GM19395 (cell line): ENCODE measurements around the gene PDC.

Experiments used
- ATAC-seq: cut with Tn5 transposase; IDR thresholded peaks from one replicate; pipeline ENCODE4 v1.9.1; 2021; ENCODE audit warnings: mild to moderate bottlenecking, moderate library complexity; ENCODE audit not compliant: unreplicated experiment

PDC gene

DNA sequence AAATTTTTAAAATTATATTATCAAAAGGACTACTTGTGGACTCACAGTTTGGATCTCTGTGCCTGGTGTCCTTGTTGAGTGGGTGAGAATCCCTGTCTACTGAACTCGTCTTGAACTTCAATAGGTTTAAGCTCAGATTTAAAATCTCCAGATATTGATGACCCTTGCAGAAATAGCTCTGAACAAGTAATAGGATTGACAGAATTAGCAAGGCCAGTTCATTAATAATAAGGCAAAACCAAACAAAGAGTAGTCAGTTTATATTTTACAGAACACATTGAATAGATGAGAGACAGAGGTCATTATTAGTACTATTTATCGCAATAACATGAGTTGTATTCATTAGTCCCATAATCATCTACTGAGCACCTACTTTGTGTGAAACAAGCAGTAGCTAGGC lies at the start of gene PDC:
TSS of gene PDC (minus strand) at position 101 of the 400 bp plus-strand sequence. CDS start 11,655 bp downstream, outside the sequence.
- no peak for ATAC-seq

DNA sequence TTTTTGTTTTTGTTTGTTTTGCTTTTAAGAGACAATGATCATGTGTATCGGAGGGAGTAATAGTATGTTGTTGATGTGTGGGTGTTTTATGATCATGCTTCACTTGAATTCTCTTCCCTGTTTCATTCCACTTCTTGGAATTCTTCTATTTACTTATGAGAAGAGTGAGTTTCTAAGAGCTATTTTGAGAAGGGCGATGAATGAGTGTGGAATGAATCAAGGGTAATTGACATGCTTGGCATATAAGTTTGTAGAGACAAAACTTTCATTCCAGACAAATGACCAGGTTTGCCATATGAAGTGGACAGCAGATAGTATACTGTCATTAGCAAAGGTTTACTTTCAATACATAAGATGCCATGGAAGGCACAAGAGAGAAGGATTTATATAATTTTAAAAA lies 42.3 kb upstream of the PDC start:
- ATAC-seq = no peak

DNA sequence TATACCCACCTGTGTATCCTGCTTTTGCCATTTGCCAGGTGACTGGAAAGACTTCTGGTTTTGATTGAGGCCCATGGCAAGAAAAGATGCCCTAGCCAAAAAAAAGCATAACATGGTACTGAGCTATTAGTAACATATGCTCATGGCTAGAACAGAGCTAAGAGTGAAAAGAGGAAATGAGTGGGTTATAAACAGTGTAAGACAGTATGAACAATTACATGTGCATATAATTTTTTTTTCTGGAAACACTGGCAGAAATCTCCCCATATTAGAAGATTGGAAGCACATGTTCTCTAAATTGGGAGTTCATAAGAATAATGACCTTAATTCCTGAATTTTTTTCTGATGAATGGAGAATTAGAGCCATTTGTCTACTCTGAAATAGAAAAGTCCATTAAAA lies 41.2 kb upstream of the PDC start:
- ATAC-seq = no peak

DNA sequence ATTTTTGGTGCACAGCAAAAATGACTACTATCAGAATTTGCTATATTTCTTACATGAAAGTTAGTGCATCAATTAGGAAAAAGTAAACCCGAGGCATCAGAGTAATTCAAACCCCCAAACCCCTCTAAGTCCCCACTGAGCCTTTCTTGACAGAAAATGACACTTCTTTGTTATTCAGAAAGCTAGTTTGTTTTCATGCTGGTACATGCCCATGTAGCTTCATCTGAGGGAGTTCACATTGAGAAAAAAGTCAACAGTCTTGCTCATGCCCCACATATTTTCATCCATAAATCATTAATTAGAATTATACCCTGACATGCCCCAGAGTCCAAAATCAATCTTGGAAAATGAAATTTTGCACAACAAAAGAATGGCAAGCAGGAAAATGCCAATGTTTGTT lies 39.9 kb upstream of the PDC start:
- no peak for ATAC-seq

DNA sequence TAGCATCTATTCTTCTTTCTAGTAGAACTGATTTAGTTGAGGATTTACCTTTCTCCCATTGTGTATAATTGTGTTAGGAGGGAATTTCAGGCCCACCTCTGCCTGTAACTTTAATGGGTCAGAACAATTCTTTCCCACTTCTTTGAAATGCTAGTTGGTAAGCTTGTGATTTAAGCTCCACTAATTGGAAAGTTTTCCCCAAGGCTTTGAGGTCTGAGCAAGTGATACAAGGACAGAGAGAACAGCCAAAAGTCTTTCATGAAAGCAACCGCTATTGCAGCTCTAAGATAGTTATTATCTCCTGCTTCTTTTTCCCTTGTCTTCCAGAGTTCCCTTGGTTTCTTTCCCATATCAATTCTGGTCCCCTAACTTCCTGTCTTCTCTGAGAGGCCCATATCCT lies 38.7 kb upstream of the PDC start:
- no peak for ATAC-seq

DNA sequence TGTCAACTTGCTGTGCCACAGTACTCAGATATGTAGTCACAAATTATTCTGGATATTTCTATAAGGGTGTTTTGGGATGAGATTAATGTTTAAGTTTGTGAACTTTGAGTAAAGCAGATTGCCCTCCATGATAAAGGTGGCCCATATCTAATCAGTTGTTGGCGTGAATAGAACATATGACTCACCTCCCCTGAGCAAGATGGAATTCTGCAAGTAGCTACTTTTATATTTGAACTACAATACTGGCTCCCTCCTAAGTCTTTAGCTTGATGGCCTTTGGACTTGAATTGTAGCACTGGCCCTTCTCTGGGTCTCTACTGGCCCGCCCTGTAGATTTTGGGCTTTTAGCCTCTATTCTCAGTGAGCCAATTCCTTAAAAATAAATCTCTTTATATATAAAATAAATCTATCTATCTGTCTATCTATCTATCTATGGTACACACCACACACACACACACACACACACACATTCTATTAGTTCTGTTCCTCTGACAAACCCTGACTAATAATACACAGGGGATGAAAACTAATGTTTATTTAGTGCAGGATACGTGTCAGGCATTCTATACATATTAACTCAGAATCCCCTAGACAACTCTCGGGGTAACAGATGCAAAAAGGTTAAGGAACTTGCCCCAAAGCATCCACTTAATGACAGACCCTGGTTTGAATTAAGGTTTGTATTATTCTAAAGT lies 37.9 kb upstream of the PDC start:
- ATAC-seq = no peak

DNA sequence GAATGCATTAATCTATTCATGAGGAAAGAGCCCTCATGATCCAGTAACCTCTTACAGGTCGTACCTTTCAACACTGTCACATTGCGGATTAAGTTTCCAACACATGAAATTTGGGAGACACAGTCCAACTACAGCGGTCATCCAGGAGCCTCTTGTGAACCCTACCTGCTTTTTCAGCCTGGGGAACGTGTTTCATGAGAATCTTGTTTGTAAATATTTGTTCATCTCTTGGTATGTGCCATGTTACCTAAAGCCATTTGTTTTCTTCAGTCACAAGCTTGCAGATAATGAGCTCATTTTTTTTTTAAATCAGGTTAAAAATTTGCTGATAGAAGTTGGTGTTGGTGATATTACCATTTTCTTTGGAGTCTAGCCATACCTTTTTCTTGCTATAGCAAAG lies 37.2 kb upstream of the PDC start:
- ATAC-seq = no peak

DNA sequence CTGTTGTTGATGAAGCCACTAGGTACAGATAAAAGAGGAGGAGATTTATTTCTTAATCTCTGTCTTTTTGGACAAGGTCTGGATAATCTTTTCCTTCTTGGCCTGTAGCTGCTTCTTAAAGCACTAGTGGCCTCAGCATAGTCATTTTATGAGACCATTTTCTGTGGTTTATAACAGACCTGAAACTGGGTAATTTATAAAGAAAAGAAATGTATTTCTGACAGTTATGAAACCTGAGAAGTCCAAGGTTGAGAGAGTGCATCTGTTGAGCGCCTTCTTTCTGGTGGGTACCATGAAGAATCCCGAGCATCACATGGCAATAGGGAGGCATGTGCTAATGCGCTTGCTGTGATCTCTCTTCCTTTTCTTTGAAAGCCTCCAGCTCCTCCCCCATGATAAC lies 36.7 kb upstream of the PDC start:
- peak; percentile 63 for ATAC-seq

DNA sequence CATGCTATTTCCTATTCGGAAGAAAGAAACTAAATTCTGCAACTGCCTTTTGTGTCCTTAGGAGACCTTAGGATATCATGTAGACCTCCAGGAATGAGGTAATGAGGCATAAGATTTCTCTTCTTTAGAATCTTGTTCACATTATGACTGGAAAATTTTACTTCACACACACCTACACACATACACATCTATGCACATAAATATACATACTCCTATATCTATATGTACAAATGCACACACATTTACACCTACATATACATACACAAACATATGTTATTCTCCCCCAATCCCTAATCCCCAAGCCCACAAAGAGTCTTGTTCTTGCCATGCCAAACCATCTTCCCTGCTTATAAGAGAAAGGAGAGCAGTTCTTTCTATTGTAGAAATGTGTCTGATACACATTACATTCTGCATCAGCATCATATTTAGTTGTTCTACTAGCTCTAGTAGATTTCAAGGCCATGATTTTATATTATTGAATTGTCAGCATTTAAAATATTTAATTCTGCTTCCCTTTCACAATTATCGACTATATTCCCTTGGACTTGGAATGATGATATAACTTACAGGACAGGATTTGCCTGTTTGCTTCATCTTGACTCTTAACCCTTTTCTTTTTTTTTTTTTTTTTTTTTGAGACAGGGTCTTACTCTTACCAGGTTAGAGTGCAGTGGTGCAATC lies 35.4 kb upstream of the PDC start:
- no peak for ATAC-seq

DNA sequence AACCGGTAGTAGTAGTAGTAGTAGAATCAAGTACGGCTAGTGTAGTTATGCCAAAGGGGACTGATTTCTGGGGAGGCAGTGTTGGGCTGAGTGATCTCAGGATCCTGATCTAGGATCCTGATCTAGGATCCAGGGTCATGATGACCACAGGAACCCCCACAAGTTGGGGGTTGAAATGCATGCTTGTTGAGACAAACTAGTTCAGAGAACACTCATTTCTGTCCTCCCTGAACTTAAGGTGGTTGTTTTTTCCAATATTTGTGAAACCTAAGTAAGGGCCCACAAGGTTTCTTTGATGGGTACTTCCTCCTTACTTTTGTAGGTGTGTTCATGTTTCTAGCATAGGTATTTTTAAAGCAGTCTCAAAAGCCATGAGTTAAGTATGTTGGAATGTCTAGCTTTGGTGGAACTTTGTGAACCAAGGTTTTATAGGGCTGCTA lies 33.9 kb upstream of the PDC start:
- peak; percentile 58 for ATAC-seq

DNA sequence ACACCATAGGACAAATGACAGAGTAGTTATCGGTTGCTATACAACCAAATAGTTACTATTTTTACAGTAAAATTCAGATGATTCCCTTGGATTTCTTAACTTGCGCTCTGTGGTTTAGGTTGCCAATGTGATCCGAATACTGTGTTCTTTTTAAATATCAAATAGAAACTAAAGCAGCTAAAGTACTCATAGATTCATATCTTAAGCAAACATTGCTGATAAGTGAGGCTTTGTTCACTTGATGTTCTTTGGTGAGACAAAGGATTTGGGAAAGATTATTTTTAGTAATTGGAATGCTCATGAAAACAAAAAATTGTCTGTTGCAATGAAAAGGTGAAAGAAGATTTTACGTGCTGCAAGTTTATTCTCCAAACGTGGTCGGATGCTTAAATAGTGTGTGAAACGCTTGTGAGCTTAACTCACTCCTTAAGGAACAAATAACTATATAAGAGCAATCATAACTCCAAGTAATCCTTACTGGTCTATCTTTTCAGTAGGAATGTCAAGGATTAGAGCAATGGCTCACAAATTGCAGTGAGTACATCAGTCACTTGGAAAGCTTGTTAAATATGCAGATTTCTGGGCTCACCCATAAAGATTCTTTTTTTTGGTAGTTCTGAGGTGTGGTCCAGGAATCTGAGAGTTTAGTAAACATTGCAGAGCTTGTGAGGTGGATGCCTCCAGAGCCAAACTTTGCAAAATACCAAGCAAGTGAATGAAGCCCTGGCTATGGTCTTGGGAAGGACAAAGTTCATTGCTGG lies 31.8 kb upstream of the PDC start:
- ATAC-seq = no peak

DNA sequence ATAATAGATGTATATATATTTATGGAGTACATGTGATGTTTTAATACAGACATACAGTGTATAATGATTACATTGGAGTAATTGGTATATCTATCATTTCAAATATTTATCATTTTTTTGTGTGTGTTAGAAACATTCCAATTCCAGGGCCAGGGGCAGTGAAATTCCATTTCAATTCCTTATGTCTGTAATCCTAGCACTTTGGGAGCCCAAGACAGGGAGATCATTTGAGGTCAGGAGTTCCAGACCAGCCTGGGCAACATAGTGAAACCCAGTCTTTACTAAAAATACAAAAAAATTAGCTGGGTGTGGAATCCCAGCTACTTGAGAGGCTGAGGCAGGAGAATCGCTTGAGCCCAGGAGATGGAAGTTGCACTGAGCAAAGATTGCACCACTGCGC lies 30.4 kb upstream of the PDC start:
- no peak for ATAC-seq

DNA sequence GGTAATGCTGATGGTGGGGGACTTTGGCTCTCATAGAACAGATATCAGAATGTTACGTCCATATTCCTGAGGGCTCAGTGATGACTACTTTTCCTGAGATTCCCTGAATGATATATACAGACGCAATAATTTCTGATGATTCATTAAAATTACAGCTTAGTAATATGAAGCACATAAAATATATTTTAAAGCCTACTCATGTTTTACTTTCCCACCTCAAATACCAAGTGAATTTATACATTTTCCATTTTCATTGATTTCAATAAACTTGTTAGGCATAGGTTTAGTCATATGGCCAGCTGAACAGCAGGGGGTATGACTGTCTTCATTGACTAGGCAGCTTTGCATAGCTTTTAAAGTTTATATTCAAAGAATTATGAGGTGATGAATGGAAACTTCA lies 26.2 kb upstream of the PDC start:
- no peak for ATAC-seq

DNA sequence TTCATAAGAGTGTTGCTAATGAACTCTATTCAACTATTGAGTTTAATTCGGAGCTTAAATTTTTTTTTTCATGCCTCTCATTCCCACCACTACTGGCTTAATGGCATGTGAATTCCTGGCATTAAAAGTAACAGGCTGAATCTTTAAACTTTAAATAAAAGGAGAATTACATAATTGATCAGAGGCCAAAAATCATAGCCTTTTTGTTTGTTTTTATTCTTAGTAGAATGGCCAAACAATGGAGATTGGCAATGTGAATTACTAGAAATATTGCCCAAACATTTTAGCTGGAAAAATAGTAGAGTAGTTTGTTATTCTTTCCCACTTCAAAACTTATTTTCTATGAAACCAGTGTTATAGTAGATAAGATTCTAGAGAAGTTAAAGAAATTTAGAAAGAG lies 25.1 kb upstream of the PDC start:
- no peak for ATAC-seq

DNA sequence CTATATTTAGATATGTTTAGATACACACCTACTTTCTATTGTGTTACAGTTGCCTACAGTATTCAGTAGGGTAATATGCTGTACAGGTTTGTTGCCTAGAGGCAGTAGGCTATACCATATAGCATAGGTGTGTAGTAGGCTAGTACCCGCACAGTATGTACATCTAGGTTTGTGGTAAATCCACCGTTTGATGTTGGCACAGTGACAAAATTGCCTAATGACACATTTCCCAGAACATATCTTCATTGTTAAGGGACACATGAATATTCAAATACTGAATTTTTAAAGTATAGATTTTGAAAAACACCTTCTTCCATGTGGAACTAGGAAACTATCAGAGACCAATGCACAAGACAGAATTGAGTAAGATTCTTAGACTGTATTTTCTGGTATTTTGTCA lies 22.6 kb upstream of the PDC start:
- ATAC-seq = no peak

DNA sequence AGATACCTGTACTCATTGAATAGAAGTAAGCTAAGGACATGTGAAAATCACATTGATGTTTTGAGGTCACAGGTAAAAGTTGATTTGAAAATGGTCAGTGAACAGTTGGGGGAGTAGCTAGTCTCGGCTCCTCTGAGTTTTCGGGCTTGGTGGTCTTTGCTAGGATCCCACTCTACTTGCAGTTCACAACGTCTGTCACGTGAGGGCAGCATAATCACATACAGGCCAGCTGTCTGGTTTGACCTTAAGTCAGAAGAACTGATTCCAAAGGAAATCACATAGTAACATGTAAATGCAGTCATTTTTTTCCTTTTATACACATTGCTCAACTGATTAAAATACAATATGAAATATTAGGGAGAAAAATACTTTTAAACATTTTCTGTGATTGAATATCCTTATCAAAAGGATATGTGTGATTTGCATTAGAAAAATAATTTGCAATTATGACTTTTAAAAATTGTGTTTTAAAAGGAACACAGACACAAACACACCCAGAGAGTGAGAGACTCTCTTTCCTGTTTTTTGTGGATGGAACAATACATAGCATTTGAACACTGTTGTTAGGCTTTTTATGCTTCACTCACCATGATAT lies 21.8 kb upstream of the PDC start:
- peak; percentile 83 for ATAC-seq

DNA sequence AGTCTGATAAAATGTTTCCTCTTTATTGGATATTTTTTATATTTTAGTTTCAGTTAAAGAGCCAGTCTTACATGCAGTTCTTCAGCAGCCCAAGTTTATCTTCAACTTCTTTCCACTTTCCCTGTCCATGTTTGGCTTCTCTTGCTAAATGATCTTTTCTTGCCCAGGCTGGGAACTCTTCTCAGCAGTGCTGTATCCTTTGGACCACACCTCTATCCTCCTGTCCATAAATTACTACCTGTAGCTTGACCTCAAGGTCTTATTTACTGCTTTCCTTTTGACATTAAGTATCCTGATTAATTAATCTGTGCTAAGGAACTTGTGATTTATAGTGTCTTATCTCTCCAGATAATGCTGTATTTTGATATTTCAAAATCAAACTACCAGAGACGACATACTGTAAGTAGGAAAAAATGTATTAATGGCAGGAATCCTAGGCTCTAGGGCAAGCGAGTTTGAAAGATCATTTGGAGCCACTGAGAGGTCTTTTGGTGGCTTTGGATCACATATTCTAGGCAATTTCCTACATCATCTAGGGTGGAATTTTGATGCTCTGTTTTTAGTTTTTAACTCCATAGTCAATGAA lies 20.5 kb upstream of the PDC start:
- no peak for ATAC-seq

DNA sequence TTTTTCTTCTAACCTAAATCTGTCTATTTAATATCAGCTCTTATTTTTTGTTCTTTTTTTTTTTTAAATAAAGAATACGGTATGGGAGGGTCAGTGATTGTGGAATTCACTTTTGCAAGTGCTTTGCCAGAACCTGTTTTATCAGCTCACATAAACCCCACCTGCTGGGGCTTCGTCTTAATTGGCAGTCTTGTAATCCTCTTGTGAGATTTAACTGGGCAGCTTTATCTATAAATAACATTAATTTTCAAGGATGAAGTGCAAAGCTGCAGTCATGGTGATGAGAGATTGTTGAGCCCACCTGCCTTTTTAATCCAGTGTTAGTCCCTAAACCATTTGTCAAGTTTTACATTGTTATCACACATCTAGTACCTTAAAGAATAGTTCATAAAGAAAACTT lies 18.2 kb upstream of the PDC start:
- ATAC-seq = no peak

DNA sequence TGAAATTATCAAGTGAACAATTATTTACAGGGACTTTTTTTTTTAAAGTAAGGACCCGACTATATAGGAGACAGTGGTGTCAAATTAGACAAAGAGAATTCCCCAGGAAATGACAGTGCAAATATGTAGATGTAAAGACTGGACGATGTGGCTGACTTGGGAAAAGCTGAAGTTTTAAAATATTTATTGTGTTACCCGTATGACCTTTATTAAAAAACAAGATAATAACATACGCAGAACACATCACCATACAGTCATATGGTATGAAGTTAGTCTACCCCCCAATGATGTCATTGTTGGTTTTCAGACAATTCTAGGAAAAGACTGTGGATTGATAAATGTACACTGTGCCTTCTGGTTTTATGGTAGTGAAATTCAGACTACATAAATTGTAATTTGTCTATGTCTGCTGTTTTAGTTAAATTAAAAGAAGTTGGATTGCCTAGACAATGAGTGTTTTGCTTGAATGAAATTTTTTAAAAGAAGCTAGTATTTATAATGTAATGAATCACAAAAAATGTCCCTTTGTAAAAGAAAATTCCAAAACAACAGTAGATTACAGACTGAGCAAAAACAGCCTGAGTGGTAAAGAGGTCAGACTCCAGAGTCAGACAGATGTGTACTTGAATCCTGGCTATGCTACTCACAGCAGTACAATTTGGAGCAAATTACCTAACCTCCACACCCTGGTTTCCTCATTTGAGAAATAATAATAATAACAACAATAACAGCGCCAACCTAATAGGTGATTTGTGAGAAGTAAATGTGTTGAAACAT lies 15.5 kb upstream of the PDC start:
- no peak for ATAC-seq

DNA sequence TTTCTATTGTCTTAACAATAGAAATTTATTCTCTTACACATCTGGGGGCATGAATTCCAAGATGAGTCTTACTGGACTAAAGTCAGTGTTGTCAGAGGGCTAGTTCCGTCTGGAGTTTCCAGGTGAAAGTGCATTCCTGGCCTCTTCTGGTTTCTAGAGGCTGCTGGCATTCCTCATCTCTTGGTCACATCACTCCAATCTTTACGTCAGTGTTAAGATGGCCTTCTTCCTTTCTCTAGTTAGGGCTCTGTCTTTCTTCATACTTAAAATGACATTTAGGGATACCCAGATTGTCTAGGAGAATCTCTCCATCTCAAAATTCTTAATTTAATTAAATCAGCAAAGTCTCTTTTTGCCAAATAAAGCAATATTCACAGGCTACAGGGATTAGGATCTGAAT lies 13.3 kb upstream of the PDC start:
- ATAC-seq = no peak

DNA sequence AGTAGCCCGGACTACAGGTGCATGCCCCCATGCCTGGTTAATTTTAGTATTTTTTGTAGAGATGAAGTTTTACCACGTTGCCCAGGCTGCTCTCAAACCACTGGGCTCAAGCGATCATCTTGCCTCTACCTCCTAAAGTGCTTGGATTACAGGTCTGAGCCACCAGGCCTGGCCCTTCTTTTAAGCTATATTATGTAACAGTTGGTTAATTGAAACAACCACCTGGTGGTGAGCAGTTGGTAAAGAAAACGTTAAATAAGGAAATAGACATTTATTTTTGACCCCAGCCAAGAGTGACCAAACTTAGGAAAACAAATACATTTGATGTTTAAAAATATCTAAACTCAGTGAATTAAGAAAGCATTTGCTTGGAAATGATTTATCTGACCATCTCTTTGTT lies 12.1 kb upstream of the PDC start:
- no peak for ATAC-seq
